NCI-H69 (cell line): ENCODE data around the gene SIK3.
A peak's percentile ranks its signal among the peaks of the same experiment; 100 is the strongest.

Source experiments
- DNase-seq: peaks from one replicate; lab custom pipeline; 2025; lab: John Stamatoyannopoulos, UW

SIK3 gene

GRCh38 chr11:117009905-117010605 lies 88.2 kb downstream of the SIK3 start:
- DNase-seq, result no peak

DNA sequence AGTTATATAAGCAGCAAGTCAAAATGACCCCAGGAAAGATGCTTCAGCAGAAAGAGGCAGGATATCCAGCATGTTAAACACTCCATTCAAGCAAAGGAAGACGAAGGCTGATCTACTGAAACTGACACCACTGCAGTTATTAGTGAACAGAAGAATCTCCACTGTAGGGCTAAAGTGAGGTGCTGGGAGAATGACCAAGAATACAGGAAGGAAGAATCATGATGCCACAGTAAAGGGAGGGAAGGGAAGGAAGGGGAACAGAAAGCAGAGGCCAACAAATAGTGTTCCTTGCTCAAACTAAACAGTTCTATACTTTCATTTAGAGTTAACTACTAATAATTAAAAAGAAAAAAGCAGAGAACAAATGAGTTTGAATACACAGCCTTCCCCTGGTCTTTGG lies 92.5 kb downstream of the SIK3 start:
- DNase-seq, result no peak

GRCh38 chr11:117002639-117003299 lies 95.5 kb downstream of the SIK3 start:
- DNase-seq, result no peak

GRCh38 chr11:117000014-117000737 lies 98.1 kb downstream of the SIK3 start:
- no peak for DNase-seq

DNA sequence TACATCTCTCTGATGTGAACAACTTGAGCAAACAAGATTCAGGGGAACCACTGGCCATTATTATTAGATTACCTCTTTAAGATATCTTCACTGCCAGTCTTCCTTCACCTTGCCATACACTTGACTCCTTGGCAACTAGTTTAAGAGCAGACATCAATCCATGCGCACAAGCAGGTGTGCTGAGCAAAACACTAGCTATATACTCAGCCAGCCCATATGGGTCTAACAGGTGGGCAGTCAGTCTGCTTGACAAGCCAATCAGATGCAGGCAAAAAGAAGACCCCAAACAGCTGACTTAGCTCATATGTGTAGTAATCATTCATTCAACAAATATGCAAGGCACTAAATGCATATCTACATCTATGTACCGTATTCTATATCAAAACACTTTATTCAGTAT lies 101.2 kb downstream of the SIK3 start:
- DNase-seq, result no peak

- DNase-seq, result no peak
Measured at GRCh38 chr11:116994195-116994594, 104.0 kb downstream of the SIK3 start.

- peak; percentile 45 for DNase-seq
Measured at GRCh38 chr11:116993599-116993998, 104.6 kb downstream of the SIK3 start.

DNA sequence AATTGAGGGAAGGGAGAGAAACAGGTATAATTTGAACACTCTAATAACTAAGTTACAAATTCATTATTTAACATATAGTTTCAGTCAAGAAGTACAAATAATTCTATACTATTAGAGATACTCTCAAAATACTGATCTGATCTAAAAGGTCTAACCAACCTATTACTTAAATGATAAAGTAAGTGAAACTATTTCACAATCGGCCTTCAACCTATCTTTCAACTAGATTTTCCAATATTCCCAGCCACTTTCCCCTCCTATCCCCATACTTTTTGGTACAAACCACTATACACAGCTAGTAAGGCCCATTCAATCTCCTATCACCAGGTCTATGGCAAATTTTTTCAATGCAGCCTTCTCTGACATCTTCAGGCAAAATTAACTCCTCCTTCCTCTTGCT lies 106.7 kb downstream of the SIK3 start:
- no peak for DNase-seq

- DNase-seq, result no peak
Measured at GRCh38 chr11:116990811-116991210, 107.4 kb downstream of the SIK3 start.

- DNase-seq, result no peak
Measured at GRCh38 chr11:116990061-116990473, 108.2 kb downstream of the SIK3 start.

DNA sequence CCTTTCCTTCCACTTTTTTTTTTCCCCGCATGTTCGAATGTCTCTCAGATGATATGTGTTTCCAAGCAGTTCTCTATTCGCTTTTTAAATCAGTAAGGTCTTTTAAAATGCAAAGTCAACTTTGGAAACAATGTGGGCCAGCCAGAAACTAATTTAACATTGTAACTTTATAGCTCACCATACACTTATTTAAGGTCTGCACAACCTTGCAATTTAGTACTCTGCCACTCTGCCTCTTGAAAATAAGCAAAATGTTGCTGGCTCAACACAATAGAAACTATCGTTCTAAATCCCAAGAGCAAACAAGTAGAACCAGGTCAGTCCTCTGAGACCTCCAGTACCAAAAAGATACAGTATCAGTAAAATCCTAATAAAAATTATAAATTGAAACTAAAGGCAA lies 109.0 kb downstream of the SIK3 start:
- peak; percentile 60 for DNase-seq

DNA sequence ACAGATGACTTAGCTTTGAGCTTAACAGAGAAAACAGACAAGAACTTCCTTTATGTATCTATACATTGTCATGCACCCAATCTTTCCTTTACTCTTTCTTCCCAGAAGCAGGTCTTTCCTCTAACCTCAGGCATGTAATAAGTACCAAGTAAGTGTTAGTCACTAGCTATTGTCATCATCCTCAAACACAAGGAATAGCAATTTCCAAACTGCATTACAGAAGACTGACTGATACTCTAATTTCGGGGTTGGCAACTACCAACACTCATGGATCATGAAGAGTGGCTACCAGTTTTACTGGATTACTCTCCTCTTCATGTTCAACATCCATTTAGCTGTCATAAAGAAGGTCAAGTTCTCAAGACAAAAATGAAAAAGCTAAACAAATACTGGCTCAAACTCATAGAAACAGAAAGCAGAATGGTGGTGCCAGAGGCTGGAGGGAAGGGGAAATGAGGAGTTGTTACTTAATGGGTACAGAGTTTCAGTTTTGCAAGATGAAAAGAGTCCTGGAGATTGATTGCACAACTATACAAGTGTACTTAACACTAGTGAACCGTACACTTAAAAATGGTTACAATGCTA lies 111.6 kb downstream of the SIK3 start:
- DNase-seq, result peak; percentile 31

- no peak for DNase-seq
Measured at GRCh38 chr11:116984589-116984988, 113.6 kb downstream of the SIK3 start.

DNA sequence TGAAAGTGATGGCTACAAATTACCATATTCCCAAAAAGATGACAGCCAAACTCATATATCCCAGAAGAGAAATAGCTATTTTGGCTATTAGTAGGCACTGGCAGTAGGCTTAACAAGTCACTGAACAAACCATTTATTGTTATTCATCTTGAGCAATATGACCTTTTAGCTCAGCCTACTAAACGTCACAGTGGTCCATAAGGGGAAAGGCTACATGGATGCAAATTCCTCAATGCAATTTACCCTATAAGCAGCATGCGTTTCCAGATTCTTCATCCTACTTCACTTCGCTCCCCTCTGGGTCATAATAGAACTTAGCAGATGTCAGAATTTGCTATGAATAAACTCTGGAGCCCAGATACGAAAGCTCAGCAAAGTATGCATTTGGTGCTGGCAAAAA lies 114.0 kb downstream of the SIK3 start:
- DNase-seq, result no peak

DNA sequence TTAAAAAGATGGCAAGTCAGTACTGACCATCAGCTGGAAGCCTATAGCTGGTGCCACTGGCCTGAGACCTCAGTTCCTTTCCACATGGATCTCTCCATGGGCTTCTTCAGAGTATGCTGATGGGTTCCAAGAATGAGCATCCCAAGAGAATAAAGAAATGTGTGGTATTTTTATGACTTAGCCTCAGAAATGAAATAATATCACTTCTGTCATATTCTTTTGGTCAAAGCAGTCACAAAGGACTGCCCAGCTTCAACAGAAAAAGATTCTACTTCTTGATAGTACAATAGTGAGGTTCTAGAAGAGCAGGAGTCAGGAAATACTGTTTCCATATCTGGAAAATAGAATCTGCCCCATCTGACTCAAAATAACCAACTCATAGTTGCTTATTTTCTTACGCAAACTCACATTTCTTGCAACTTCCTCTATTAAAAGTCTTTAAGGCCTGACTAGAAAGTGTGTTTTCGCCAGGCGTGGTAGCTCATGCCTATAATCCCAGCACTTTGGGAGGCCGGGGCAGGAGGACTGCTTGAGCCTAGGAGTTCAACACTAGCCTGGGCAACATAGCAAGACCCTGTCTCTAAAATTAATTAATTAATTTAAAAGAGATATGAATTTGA lies 116.9 kb downstream of the SIK3 start:
- no peak for DNase-seq

- DNase-seq, result no peak
Measured at GRCh38 chr11:116980136-116980793, 118.0 kb downstream of the SIK3 start.

- no peak for DNase-seq
Measured at GRCh38 chr11:116976941-116977570, 121.2 kb downstream of the SIK3 start.

- no peak for DNase-seq
Measured at GRCh38 chr11:116975661-116976060, 122.6 kb downstream of the SIK3 start.

GRCh38 chr11:116973270-116973669 lies 125.0 kb downstream of the SIK3 start:
- DNase-seq, result no peak

GRCh38 chr11:116972691-116973090 lies 125.5 kb downstream of the SIK3 start:
- peak; percentile 82 for DNase-seq
